Esophagus squamous epithelium (tissue), 4 donors: ENCODE results near the gene FRMD5.

ENCODE experiments used
- POLR2A ChIP-seq, 4 donors: fragments of 450-650 bp; IDR thresholded peaks; one replicate each; pipeline ENCODE4 v1.6.1; 2017; ENCODE audit warnings: antibody characterized with exemption in 4 of 4, mild to moderate bottlenecking in 4 of 4, moderate library complexity in 3 of 4
- TF ChIP-seq, protein P1 (sequence below), 6 experiments: fragments of 450-650 bp in 4 of 6; fragments of 200-600 bp in 2 of 6; sonication (generic) in 2 of 6; IDR thresholded peaks; one replicate each; pipeline ENCODE4 v1.5.1; 2016 to 2019; ENCODE audit warnings: antibody characterized with exemption in 6 of 6, mild to moderate bottlenecking in 4 of 6, moderate library complexity in 4 of 6

- TF ChIP-seq POLR2A (IDR thresholded peaks at IDR 0.05) = no peak
- TF ChIP-seq, protein P1, sequence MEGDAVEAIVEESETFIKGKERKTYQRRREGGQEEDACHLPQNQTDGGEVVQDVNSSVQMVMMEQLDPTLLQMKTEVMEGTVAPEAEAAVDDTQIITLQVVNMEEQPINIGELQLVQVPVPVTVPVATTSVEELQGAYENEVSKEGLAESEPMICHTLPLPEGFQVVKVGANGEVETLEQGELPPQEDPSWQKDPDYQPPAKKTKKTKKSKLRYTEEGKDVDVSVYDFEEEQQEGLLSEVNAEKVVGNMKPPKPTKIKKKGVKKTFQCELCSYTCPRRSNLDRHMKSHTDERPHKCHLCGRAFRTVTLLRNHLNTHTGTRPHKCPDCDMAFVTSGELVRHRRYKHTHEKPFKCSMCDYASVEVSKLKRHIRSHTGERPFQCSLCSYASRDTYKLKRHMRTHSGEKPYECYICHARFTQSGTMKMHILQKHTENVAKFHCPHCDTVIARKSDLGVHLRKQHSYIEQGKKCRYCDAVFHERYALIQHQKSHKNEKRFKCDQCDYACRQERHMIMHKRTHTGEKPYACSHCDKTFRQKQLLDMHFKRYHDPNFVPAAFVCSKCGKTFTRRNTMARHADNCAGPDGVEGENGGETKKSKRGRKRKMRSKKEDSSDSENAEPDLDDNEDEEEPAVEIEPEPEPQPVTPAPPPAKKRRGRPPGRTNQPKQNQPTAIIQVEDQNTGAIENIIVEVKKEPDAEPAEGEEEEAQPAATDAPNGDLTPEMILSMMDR (IDR thresholded peaks at IDR 0.05) = no peak
These were observed 281.1 kb downstream of the FRMD5 start for GRCh38 chr15:43913941-43914340.
